ENCODE data around the gene C5orf52.

DNA sequence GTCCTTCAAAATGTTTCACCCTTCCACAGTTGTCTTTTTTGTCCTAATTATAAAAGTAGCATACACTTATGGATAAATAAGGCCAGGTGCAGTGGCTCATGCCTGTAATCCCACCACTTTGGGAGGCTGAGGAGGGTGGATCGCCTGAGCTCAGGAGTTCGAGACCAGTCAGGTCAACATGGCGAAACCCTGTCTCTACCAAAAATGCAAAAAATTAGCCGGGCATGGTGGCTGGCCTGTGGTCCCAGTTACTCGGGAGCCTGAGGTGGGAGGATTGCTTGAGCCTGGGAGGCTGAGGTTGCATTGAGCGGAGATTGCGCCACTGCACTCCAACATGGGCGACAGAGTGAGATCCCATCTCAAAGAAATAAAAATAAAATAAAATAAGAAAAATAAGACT is 1.6 kb downstream of the C5orf52 start:
- no peak for TF ChIP-seq POLR2A (IDR thresholded peaks at IDR 0.05)
- TF ChIP-seq, protein P1, sequence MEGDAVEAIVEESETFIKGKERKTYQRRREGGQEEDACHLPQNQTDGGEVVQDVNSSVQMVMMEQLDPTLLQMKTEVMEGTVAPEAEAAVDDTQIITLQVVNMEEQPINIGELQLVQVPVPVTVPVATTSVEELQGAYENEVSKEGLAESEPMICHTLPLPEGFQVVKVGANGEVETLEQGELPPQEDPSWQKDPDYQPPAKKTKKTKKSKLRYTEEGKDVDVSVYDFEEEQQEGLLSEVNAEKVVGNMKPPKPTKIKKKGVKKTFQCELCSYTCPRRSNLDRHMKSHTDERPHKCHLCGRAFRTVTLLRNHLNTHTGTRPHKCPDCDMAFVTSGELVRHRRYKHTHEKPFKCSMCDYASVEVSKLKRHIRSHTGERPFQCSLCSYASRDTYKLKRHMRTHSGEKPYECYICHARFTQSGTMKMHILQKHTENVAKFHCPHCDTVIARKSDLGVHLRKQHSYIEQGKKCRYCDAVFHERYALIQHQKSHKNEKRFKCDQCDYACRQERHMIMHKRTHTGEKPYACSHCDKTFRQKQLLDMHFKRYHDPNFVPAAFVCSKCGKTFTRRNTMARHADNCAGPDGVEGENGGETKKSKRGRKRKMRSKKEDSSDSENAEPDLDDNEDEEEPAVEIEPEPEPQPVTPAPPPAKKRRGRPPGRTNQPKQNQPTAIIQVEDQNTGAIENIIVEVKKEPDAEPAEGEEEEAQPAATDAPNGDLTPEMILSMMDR (IDR thresholded peaks at IDR 0.05): no peak
- no peak for TF ChIP-seq POLR2AphosphoS5 (IDR thresholded peaks at IDR 0.05)

All from breast epithelium (tissue), 3 donors.